ENCODE measurements around the gene APOL4.
"Not testable (repeated sequence)": the region's sequence is repeated elsewhere in the genome, so short reads cannot be mapped to it uniquely, and the experiment has no call there.

APOL4 gene

GRCh38 chr22:36208162-36208765 lies 6.7 kb upstream of the APOL4 start:
- Mint-ChIP-seq H3K27ac (no peak overlapping the region), H3K36me3 (peaks cover 4 to 8% of the 10 kb centered on the region in 2 donors), H3K4me3 (no peak overlapping the region), H3K27me3 (peaks cover 5 to 6% of the 10 kb centered on the region in 2 donors), H3K4me1 (peaks cover 18 to 31% of the 10 kb centered on the region in 2 donors), H3K9me3 (peaks cover 5% of the 10 kb centered on the region in 2 donors)
- DNase-seq (no peak), ATAC-seq (replicated peaks) (no peak)

GRCh38 chr22:36206255-36206654 lies 4.6 kb upstream of the APOL4 start:
- Mint-ChIP-seq H3K27me3 (peaks cover 4% of the 10 kb centered on the region in 2 donors), H3K4me3 (no peak overlapping the region), H3K9me3 (peaks cover 5% of the 10 kb centered on the region in 2 donors), H3K36me3 (peaks cover 4 to 8% of the 10 kb centered on the region in 2 donors), H3K4me1 (peaks cover 10 to 21% of the 10 kb centered on the region in 2 donors), H3K27ac (no peak overlapping the region)
- ATAC-seq (replicated peaks) (peak in 1 of 2 donors; percentile 69), DNase-seq (no peak)

- H3K4me3 Mint-ChIP-seq; H3K27me3 Mint-ChIP-seq; H3K36me3 Mint-ChIP-seq; H3K9me3 Mint-ChIP-seq; ATAC-seq (replicated peaks); DNase-seq: not testable (repeated sequence)
- H3K27ac Mint-ChIP-seq = peak overlapping the region; percentile 20
- peaks cover 8 to 16% of the 10 kb centered on the region in 2 donors for H3K4me1 Mint-ChIP-seq
These were observed 4.0 kb upstream of the APOL4 start for GRCh38 chr22:36205573-36205972.

- Mint-ChIP-seq H3K27ac (no peak overlapping the region), H3K4me3 (no peak overlapping the region)
- no peak for ATAC-seq (replicated peaks)
These were observed 3.0 kb upstream of the APOL4 start for GRCh38 chr22:36204632-36205015.

GRCh38 chr22:36204001-36204631 lies 2.5 kb upstream of the APOL4 start:
- Mint-ChIP-seq H3K27me3 (peaks cover 5 to 10% of the 10 kb centered on the region in 2 donors), H3K4me1 (peaks cover 5 to 12% of the 10 kb centered on the region in 2 donors), H3K27ac (no peak overlapping the region), H3K36me3 (peaks cover 1 to 2% of the 10 kb centered on the region in 2 donors), H3K9me3 (peaks cover 1 to 2% of the 10 kb centered on the region in 2 donors), H3K4me3 (no peak overlapping the region)
- ATAC-seq (replicated peaks) = no peak
- no peak for DNase-seq

More at GRCh38 chr22:36204632-36205015, 3.0 kb upstream of the APOL4 start:
- H3K27me3 Mint-ChIP-seq = peaks cover 5% of the 10 kb centered on the region in 2 donors
- DNase-seq = no peak
- H3K36me3 Mint-ChIP-seq = peaks cover 4 to 5% of the 10 kb centered on the region in 2 donors
- peaks cover 5% of the 10 kb centered on the region in 2 donors for H3K9me3 Mint-ChIP-seq
- peaks cover 7 to 16% of the 10 kb centered on the region in 2 donors for H3K4me1 Mint-ChIP-seq

- H3K27me3 Mint-ChIP-seq = peaks cover 8 to 17% of the 10 kb centered on the region in 2 donors
- H3K36me3 Mint-ChIP-seq; H3K4me1 Mint-ChIP-seq; ATAC-seq (replicated peaks); H3K9me3 Mint-ChIP-seq; DNase-seq; H3K4me3 Mint-ChIP-seq; H3K27ac Mint-ChIP-seq: not testable (repeated sequence)
These were observed 1.8 kb upstream of the APOL4 start for GRCh38 chr22:36203441-36203840.

- H3K36me3 Mint-ChIP-seq; H3K4me3 Mint-ChIP-seq; H3K9me3 Mint-ChIP-seq; DNase-seq; ATAC-seq (replicated peaks); H3K27ac Mint-ChIP-seq: not testable (repeated sequence)
- H3K27me3 Mint-ChIP-seq = peaks cover 13 to 22% of the 10 kb centered on the region in 2 donors
- H3K4me1 Mint-ChIP-seq = peaks cover 11 to 13% of the 10 kb centered on the region in 2 donors
These were observed 1.3 kb upstream of the APOL4 start for GRCh38 chr22:36202906-36203305.

GRCh38 chr22:36201025-36201424 lies 584 bp downstream of the APOL4 start:
- not testable (repeated sequence) for H3K9me3 Mint-ChIP-seq; H3K4me3 Mint-ChIP-seq; H3K27ac Mint-ChIP-seq; ATAC-seq (replicated peaks); H3K36me3 Mint-ChIP-seq; DNase-seq
- Mint-ChIP-seq H3K27me3 (peaks cover 18 to 25% of the 10 kb centered on the region in 2 donors), H3K4me1 (peaks cover 14 to 20% of the 10 kb centered on the region in 2 donors)

GRCh38 chr22:36199001-36199551 lies 2.5 kb downstream of the APOL4 start:
- H3K4me3 Mint-ChIP-seq = no peak overlapping the region
- H3K27ac Mint-ChIP-seq = no peak overlapping the region
- H3K4me1 Mint-ChIP-seq = peaks cover 13 to 16% of the 10 kb centered on the region in 2 donors
- no peak for ATAC-seq (replicated peaks)
- DNase-seq = no peak
- H3K36me3 Mint-ChIP-seq = no peaks in the 10 kb centered on the region
- H3K27me3 Mint-ChIP-seq = peaks cover 21 to 31% of the 10 kb centered on the region in 2 donors
- H3K9me3 Mint-ChIP-seq = no peaks in the 10 kb centered on the region

- DNase-seq = no peak
- Mint-ChIP-seq H3K4me3 (no peak overlapping the region), H3K27me3 (peaks cover 21 to 32% of the 10 kb centered on the region in 2 donors), H3K4me1 (peaks cover 13 to 16% of the 10 kb centered on the region in 2 donors), H3K36me3 (no peaks in the 10 kb centered on the region), H3K27ac (no peak overlapping the region), H3K9me3 (no peaks in the 10 kb centered on the region)
- no peak for ATAC-seq (replicated peaks)
These were observed 3.1 kb downstream of the APOL4 start for GRCh38 chr22:36198536-36198935.

GRCh38 chr22:36197514-36198146 lies 4.0 kb downstream of the APOL4 start:
- Mint-ChIP-seq H3K4me1 (peaks cover 13 to 16% of the 10 kb centered on the region in 2 donors), H3K27me3 (peaks cover 29 to 41% of the 10 kb centered on the region in 2 donors), H3K9me3 (no peaks in the 10 kb centered on the region), H3K36me3 (no peaks in the 10 kb centered on the region), H3K4me3 (no peak overlapping the region), H3K27ac (no peak overlapping the region)
- ATAC-seq (replicated peaks) (peak; percentile 44 to 53), DNase-seq (no peak)

GRCh38 chr22:36197065-36197440 lies 4.6 kb downstream of the APOL4 start:
- Mint-ChIP-seq H3K4me3 (no peak overlapping the region), H3K36me3 (no peaks in the 10 kb centered on the region), H3K4me1 (peaks cover 13 to 16% of the 10 kb centered on the region in 2 donors), H3K27me3 (peaks cover 32 to 45% of the 10 kb centered on the region in 2 donors), H3K27ac (no peak overlapping the region), H3K9me3 (no peaks in the 10 kb centered on the region)
- no peak for DNase-seq
- no peak for ATAC-seq (replicated peaks)

- H3K4me3 Mint-ChIP-seq = no peak overlapping the region
- H3K27ac Mint-ChIP-seq = no peak overlapping the region
- no peaks in the 10 kb centered on the region for H3K9me3 Mint-ChIP-seq
- H3K4me1 Mint-ChIP-seq = peaks cover 13 to 16% of the 10 kb centered on the region in 2 donors
- peaks cover 32 to 45% of the 10 kb centered on the region in 2 donors for H3K27me3 Mint-ChIP-seq
- ATAC-seq (replicated peaks) (no peak), DNase-seq (no peak)
- no peaks in the 10 kb centered on the region for H3K36me3 Mint-ChIP-seq
These were observed 5.2 kb downstream of the APOL4 start for GRCh38 chr22:36196254-36197064.

GRCh38 chr22:36194971-36195370 lies 6.6 kb downstream of the APOL4 start:
- Mint-ChIP-seq H3K27me3 (peaks cover 26 to 42% of the 10 kb centered on the region in 2 donors), H3K4me1 (peaks cover 13 to 16% of the 10 kb centered on the region in 2 donors), H3K27ac (no peak overlapping the region), H3K9me3 (no peaks in the 10 kb centered on the region), H3K36me3 (no peaks in the 10 kb centered on the region), H3K4me3 (no peak overlapping the region)
- DNase-seq (peak; percentile 20), ATAC-seq (replicated peaks) (peak; percentile 85 to 87)

Measured in stimulated activated naive B cell treated with anti-CD40 and anti-IgM and Interleukin-4, amounts not matched to agents 10 μg/mL and 1 μg/mL and 100 μg/mL, for 72 hours (primary cell).